ENCODE results near the gene SYNRG.
A peak's percentile ranks its signal among the peaks of the same experiment; 100 is the strongest.

Gene SYNRG

GRCh38 chr17:37500378-37500777 is 108.8 kb downstream of the SYNRG start:
- no peak for DNase-seq

- no peak for DNase-seq
These were observed 114.2 kb downstream of the SYNRG start for GRCh38 chr17:37494971-37495370.

- DNase-seq = no peak
These were observed 114.8 kb downstream of the SYNRG start for GRCh38 chr17:37494401-37494831.

DNA sequence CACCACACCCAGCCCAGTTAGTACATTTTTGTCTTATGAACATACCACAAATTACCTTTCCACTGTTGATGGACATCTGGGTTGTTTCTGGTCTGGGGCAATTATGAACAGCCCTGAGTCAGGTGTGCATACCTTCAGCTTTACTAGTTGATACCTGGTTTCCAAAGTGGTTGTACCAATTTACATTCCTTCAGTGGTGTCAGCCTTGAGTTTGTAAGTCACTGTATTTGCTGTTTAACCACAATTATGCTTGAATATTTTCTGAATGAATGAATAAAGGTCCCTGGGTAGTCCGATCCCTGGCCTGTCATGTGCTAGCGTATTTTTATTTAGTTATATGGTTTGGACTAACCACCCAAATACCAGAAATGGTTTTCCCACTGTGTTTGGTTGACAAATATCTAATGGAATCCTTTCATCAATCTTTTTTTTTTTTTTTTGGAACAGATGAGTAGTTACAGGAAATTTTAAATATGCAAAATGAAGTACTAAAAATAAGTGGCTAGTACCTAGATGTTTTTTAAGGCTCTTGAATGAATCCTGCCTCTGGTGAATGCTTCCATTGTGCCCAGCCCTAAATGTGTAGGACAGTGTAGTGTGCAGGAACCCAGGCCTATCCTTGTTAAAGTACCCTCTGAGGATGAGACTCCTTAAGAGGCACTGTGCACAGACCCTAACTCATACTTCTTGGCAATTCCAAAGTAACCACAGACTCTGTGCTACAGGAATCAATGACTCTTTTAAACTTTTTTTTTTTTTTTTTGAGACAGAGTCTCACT is 115.8 kb downstream of the SYNRG start:
- no peak for DNase-seq

DNA sequence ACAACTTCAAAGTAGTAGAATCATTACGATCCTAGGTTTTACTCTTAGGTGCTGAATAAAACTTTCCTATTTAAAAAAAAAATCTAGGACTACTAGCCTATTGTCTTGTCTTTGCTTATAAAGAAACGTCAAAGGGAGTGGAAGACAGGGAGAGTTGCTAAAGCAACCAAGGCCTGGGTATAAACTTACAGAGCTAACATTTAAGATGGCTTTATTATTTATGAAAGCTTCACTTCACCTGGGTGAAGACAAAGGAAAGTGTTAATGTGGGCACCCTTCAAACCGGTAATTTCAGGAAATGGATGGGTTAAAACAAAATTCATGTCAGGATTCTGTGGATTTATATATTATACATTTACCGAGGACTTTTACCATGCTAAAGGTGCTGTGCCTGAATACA is 117.1 kb downstream of the SYNRG start:
- no peak for DNase-seq

GRCh38 chr17:37490638-37491614 is 118.3 kb downstream of the SYNRG start:
- DNase-seq = no peak

GRCh38 chr17:37490022-37490587 is 119.1 kb downstream of the SYNRG start:
- peak; percentile 62 for DNase-seq

- peak; percentile 74 for DNase-seq
These were observed 119.8 kb downstream of the SYNRG start, which contains the start of gene DUSP14 for GRCh38 chr17:37489197-37490001. DUSP14 (plus strand) TSS chr17:37489891; CDS start chr17:37512273, 22,382 bp downstream.

DNA sequence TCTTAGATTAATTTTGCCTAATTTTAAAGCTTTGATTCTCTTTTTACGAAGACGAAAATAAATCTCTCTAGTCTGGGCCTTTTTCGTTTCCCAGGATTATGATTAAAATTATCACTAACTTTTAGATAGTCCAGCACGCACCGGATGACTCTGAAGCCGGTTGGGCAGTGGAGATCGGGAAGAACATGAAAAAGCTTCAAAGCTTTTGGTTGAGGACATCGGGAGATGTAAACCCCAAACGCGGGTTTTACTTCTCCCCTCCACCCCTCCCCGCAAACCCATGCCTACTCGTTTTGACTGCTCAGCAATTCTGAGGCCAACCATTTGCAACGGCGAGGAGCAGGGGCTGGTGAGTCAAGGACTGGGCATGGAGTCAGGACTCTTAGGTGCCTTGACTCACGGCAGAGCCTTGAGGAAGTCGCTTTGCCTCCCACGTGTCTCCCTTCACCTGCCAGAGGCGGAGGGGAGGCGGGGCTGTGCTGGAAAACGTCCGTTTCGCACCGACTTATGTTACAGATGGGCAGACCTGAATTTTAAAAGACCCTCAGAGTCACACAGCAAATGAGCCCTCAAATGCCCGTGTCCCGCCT is 120.5 kb downstream of the SYNRG start:
- DNase-seq = peak; percentile 52

DNA sequence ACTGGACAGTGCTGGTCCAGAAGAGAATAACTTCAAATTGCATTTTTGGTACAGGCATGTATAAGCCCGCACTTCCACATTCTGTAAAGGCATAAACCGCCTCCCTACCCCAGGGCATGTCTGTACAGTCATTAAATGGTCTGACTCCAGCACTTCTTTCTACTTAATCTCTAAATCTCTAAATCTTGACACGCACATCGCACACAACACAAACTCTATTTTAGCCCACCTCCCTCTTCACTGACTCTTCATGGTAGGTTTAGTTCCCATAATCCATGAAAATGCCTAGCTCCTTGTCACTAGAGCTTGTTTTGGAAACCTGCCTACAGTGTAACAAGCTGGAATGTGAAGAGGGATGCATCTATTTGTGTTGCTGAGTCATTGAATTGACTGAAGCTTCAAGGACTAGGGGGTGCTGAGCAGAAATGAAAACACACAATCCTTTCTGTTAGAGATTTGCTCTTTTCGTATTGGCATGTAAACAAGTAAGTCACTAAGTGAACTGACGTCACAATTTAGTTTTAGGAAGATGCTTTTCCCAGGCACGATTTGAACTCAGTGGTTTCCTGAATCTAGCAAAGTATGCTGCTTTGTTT is 121.1 kb downstream of the SYNRG start:
- DNase-seq = peak; percentile 67

DNA sequence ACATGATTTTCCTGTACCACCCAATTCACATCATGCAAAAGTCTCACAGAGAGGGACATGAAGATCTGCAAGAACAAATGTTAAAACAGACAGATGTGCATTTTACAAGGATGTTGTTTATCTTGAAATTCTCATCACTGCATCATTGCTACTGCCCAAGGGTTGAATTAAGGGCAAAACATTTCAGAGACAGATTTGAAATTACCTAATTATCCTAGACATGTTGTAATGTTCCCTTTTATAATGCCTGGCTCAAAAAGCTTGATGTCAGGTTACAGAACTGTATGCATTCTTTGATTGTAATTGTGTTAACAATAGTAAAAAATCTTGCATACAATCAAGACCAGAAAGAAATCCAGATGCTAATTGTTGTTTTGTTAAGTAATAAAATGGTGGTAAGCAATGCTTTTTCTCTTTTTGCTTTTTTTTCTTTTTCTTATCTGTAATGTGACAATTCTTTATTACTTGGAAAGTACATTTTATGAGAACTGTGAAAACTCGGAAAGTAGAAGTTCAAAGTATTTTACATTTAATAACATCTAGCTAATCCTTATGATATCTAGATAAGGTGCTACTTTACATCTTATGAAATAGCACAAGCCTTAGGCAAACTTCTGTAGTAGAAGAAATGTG is 123.2 kb downstream of the SYNRG start:
- no peak for DNase-seq

- no peak for DNase-seq
These were observed 125.7 kb downstream of the SYNRG start for GRCh38 chr17:37483311-37484039.

DNA sequence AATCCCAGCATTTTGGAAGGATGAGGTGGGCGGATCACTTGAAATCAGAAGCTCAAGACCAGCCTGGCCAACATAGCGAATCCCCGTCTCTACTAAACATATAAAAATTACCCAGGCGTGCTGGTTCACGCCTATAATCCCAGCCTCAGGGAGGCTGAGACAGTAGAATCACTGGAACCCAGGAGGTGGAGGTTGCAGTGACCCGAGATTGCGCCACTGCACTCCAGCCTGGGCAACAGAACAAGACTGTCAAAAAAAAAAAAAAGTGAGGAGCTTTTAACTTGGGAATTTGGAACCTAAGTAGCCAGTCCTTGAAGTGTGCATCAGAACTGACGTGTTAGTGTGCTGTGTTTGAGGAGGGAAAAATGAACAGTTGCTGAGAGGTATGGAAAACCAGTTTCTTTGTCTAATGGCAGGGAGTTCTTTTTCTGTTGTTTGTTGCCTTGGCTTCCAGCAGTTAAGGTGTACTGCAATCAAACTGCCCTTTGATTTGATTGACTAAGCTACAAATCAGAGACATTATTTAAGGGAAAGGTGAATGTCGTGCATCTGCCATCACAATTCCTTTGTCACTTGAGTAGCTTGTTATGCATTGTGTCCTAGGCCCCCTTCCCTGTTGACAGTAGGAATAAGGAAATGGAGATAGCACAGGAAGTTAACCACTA is 128.1 kb downstream of the SYNRG start:
- DNase-seq = no peak

DNA sequence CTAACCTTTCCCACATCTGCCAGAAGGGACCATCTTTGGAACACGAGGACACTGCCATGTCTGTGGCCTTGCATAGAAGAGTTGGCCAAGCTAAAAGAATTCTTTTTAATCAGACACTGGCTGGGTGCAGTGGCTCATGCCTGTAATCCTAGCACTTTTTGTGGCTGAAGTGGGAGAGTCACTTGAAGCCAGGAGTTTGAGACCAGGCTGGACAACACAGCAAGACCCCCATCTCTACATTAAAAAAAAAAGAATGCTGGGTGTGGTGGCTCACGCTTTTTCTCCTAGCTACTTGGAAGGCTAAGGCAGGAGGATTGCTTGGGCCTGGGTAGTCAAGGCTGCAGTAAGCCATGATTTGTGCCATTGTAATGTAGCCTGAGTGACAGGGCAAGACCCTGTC is 128.8 kb downstream of the SYNRG start:
- DNase-seq = no peak

DNA sequence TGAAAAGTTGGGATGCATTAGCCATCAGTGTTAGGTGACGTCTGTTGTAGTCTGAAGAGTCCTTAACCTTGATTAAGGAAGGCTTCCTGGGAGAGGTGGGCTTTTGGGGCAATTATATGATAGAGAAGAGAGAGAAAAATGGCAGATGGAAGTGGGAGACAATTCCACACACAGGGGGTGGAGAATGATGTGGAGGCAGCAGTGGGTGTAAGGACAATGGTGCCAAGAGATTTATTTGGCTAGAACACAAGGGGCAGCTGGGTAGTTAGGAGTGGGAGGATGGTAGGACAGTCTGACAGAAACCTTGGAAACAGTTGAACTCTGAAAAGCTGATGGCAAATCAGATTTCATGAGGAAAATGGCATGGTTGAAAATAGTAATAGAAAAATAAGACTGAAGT is 130.2 kb downstream of the SYNRG start:
- DNase-seq = no peak

GRCh38 chr17:37478187-37478586 is 131.0 kb downstream of the SYNRG start:
- DNase-seq = no peak

- no peak for DNase-seq
These were observed 132.6 kb downstream of the SYNRG start for GRCh38 chr17:37476431-37477120.

DNA sequence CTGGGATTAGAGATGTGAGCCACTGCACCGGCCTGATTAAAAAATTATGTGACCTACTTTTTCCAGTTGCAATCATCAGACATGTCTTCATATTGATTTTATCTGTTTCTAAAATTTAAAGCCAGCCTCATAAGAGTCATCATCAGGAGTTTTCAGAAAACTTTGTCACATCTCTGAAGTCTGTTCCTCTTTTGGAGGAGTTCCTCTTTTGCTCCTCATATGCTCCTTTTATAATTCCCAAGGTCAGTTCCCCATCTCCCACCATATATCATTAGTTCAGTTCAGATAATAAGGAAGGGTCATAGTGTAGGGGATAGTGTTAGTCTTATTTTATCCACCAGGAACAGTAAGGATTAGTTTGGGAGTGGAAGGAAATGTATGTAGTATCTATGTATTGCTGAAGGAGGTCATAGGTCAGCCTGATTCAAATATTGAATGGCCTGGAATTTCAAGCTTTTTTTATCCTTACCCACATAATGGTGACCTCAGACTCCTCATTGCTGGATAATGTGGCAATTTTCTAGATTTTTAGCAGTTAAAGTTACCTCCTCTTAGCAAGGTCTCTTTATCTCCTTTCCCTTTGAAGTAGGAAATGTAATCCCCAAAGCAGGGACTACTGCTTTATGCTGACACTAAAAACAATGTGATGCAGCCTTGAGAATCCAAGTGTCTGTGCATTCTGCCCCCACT is 133.3 kb downstream of the SYNRG start:
- DNase-seq = no peak

DNA sequence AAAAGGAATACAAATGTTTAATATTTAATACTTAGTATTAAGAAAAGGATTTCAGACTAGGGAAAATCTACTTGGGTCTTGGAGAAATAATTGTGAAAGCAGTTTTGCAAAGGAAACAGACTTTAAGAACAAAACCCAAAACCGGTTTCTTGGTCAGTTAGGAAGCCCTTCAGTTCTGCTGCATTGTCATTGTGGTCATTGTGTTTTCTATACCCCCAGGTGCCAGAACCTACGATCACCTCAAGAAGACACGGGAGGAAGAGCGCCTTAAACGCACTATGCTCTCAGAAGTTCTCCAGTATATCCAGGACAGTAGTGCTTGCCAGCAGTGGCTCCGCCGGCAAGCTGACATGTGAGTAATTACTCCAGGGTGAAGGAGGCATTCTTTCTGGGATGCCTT is 139.0 kb downstream of the SYNRG start:
- DNase-seq = no peak

Data from NCI-H1105 treated with DMSO at 0.1 percent for 48 hours (cell line).